ENCODE measurements around the gene AP2A2. TPM values are rescaled to one million over a fixed set of nuclear protein-coding genes. Genes with fewer than 3 reads are reported as not detected.
A peak's percentile ranks its signal among the peaks of the same experiment; 100 is the strongest.

The AP2A2 gene
- 73.2 TPM for polyA plus RNA-seq (2013, experiment 1 of 2; ENCODE audit: insufficient read length)
- 56.3 TPM for polyA plus RNA-seq (2013, experiment 2 of 2; ENCODE audit: insufficient read length)

GRCh38 chr11:925496-926301, at the start of gene AP2A2:
Gene AP2A2, plus strand, starts transcription at chr11:925870. Its CDS starts 152 bp downstream, at chr11:926022.
- peak; percentile 91 for DNase-seq

GRCh38 chr11:876545-876944, 49.1 kb upstream of the AP2A2 start:
- DNase-seq, result no peak

- DNase-seq, result no peak
These were observed 48.1 kb upstream of the AP2A2 start for GRCh38 chr11:877565-877964.

- no peak for DNase-seq
These were observed 45.2 kb upstream of the AP2A2 start for GRCh38 chr11:880447-880846.

- DNase-seq, result peak; percentile 73
These were observed 43.1 kb upstream of the AP2A2 start for GRCh38 chr11:882596-882995.

- DNase-seq, result no peak
These were observed 42.1 kb upstream of the AP2A2 start for GRCh38 chr11:883527-883926.

- DNase-seq, result no peak
These were observed 41.0 kb upstream of the AP2A2 start for GRCh38 chr11:884578-885070.

GRCh38 chr11:886568-886967, 39.1 kb upstream of the AP2A2 start:
- DNase-seq, result no peak

- no peak for DNase-seq
These were observed 38.1 kb upstream of the AP2A2 start for GRCh38 chr11:887589-887988.

- no peak for DNase-seq
These were observed 37.1 kb upstream of the AP2A2 start for GRCh38 chr11:888310-889212.

GRCh38 chr11:889257-889656, 36.4 kb upstream of the AP2A2 start:
- DNase-seq, result no peak

GRCh38 chr11:889687-890475, 35.8 kb upstream of the AP2A2 start:
- DNase-seq, result no peak

GRCh38 chr11:890794-891540, 34.7 kb upstream of the AP2A2 start:
- no peak for DNase-seq

- no peak for DNase-seq
These were observed 32.5 kb upstream of the AP2A2 start for GRCh38 chr11:893008-893654.

GRCh38 chr11:894575-895201, 31.0 kb upstream of the AP2A2 start:
- no peak for DNase-seq

GRCh38 chr11:895331-896110, 30.1 kb upstream of the AP2A2 start:
- DNase-seq, result no peak

- no peak for DNase-seq
These were observed 28.2 kb upstream of the AP2A2 start for GRCh38 chr11:897253-898142.

GRCh38 chr11:898143-898511, 27.5 kb upstream of the AP2A2 start:
- peak; percentile 27 for DNase-seq

Data from fibroblast of skin of back (primary cell).